GM20431 (cell line): ENCODE results near the gene TBC1D2B.

Source experiments
- in situ Hi-C: fragments of 300-500 bp; cut with MseI, MboI; formaldehyde crosslinking; loops from one replicate; pipeline ENCODE4 v1.15.0; 2020; ENCODE audit warnings: low sequenced_read_pairs; ENCODE audit not compliant: unreplicated experiment

The TBC1D2B gene

GRCh38 chr15:78037779-78038305 lies 39.7 kb downstream of the TBC1D2B start:
- in situ Hi-C loops = no loop called here

GRCh38 chr15:78037328-78037727 lies 40.2 kb downstream of the TBC1D2B start:
- in situ Hi-C loops = no loop called here

DNA sequence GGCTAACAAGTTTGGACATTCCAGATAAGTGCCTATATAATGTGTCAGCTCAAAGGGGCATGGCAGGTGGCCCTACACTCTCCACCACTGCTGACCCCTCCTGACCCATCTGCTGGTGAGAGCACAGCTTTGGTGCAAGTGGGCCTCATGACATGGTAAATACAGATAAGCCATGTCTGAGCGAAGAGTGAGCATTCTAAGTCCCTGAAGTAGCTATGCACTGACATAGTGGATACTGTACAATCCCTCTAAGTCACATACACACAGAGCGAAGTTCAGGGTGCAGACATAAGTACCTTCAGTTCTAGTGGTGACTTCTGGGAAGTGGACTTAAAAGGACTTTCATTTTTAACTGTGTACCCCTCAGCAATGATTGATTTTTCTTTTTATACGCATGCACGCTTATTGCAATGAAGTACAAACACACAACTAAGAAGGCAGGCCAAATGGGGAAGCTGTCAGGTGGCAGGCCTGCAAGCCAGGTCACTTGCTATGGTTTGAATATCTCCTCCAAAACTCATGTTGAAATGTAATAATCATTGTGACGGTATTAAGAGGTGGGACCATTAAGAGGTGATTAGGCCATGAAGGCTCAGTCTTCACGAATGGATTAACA lies 41.5 kb downstream of the TBC1D2B start:
- in situ Hi-C loops = no loop called here

DNA sequence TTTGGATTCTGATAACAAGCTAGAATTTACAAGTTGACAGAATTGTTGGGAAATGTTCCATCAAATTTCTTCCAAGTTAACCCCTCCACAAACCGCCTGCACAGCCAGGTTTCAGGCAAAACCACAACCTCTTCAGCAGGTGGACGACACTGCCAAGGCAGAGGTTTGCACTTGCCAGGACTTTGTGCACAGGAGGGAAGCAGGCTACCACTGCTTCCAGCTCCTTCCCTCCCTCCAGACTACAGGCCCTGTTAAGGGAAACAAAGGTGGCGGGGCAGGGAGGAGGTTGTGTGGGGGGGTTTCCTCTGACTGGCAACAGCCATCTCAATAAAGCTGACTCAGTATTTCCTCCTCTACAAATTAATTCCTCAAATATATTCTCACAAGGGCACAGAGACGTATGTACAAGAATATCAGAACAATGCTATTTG lies 42.2 kb downstream of the TBC1D2B start:
- in situ Hi-C loops = no loop called here

- in situ Hi-C loops = no loop called here
Observed at GRCh38 chr15:78034495-78035191, 42.9 kb downstream of the TBC1D2B start.

DNA sequence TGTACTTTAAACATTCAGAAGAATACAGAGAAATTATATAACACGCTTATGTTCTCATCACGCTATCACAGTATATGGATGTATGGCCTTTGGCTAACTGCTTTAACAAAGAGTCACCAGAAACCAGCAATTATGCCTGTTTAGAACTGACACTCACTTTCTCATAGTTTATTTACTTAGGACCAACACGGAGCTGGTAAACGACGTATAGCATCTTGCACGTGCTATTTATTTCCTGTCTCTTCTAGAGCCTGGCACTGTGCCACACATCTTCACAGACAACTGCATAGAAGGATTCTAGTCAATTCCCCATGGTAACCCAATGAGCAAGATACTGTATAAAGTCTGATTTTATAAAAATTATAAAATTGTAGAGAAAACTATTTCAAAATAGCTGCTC lies 43.6 kb downstream of the TBC1D2B start:
- in situ Hi-C loops = no loop called here

DNA sequence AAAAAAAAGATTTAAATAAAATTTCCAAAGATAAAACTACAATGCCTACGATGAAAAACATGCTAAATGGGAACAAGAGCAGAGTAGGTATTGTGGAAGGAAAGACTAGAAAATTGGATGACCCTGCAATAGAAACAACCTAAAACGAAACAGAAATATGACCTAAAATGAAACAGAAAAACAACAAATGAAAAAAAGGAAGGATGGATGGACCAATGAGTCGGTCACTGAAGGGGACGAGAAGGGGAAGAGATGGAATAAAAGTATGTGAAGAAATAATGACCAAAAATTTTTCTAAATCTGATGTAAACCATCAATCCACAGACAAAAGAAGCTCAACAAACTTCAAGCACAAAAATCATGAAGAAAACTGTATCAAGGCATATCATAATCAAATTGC lies 44.8 kb downstream of the TBC1D2B start:
- in situ Hi-C loops = no loop called here

GRCh38 chr15:78024883-78025282 lies 52.6 kb downstream of the TBC1D2B start:
- in situ Hi-C loops = no loop called here

DNA sequence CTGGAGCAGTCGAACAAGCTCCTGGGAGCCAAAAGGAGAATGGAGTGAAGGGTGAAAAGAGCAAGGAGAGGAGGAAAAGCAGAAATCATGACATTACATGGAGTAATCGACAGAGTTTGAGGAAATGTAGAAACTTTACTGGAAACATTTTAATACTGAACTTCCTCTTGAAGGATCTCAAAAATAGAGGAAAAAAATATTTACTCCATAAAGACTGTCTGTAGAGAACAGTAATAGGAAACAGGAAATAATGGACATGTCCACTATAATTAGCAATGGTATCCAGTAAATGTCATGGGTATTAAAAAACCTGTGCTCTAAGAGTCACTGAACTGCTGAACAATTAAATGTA lies 53.0 kb downstream of the TBC1D2B start:
- in situ Hi-C loops = no loop called here

- in situ Hi-C loops = no loop called here
Observed at GRCh38 chr15:78023865-78024518, 53.5 kb downstream of the TBC1D2B start.

GRCh38 chr15:78023081-78023665 lies 54.3 kb downstream of the TBC1D2B start:
- in situ Hi-C loops = no loop called here

DNA sequence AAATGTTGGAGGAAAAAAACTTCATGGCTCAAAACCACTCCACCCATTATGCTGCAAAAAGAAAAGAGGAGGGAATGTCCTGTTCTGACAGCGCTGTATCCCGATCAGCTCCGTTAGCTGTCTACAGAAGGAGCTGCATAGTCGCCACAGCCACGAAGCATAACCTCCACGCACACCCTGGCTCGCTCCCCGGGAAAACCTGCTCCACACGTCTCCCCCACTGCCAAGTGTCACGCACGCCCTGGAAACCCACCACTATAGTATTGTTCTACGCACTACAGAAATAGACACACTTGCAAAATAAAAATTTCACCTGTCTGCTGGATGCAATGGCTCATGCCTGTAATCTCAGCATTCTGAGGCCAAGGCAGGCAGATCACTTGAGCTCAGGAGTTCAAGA lies 55.8 kb downstream of the TBC1D2B start:
- in situ Hi-C loops = no loop called here

GRCh38 chr15:78020007-78020406 lies 57.5 kb downstream of the TBC1D2B start:
- in situ Hi-C loops = no loop called here

GRCh38 chr15:78018946-78019644 lies 58.4 kb downstream of the TBC1D2B start:
- in situ Hi-C loops = no loop called here

GRCh38 chr15:78018445-78018844 lies 59.1 kb downstream of the TBC1D2B start:
- in situ Hi-C loops = no loop called here

- in situ Hi-C loops = no loop called here
Observed at GRCh38 chr15:78016860-78017259, 60.7 kb downstream of the TBC1D2B start.

DNA sequence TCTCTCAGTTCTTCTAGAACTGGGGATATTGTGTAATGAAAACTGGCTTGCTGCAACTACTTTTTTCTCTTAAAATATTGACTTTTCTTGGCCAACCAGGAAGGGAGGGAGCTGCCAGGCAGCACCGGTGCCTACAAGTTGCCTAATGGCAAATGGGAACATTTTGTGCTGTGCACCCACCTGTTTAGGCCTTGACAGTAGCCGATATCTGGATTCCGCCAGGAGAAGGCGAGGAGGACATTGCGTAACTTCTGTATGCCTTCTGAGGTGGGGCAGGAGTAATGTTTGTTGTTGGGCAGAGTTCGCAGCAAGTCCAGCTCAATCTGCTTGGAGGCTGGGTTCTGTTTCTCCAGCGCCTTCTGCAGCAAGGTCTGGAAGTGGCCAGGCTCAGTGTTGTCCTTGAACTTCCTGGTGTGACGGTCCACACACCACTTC lies 64.9 kb downstream of the TBC1D2B start:
- in situ Hi-C loops = no loop called here

- in situ Hi-C loops = no loop called here
Observed at GRCh38 chr15:78010067-78010466, 67.4 kb downstream of the TBC1D2B start.

DNA sequence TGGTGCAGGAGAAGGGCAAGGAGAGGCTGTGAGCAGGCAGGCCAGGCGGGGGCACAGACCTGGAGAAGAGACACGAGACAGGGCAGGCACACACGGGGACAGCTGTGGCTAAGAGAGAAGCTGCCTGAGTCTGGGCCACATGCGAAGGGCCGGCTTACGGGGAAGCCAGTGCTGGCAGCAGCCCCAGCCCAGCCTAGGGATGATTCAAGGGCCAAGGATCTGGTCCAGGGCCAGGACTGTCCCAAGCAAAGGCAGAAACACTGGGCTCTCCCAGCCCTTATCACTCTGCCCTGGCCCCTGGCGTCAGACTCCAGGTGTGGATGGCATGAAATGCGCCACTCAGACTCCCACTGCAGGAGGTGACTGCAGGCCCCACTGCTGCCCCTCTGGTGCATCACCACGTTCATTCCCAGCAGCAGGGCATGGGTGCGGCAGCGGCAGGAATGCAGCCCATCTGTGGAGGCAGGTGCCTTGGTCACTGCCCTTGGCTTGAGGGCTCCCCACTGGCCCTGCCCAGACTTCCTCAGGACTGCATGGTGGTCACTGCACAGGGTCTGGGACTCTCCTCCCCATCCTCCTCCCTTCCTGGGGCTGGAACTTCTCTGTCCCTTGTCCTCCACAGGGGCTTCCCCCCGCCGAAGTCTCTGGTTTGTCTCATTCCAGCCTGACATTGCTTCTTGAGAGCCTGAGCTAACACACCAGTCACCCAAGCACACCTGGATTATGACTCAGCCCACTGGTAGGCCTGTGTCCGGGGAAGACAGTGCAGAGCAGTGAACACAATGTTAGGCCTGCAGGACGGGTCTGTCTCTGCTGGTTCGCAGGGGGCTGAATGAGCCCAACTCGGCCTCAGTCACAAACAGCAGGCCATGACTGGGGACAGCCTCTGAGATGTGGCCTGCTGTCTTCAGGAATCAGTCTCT lies 69.3 kb downstream of the TBC1D2B start:
- in situ Hi-C loops = no loop called here
